H1 (cell line): Measurements from ENCODE around the gene GAB2. TPM values are rescaled to one million over a fixed set of nuclear protein-coding genes. Genes with fewer than 3 reads are reported as not detected.

Experiments used
- CTCF ChIA-PET: fragments of 300-600 bp; sonication (Branson Sonifier 250); formaldehyde crosslinking; loops from one replicate; lab custom pipeline; 2021; ENCODE audit not compliant: partially characterized antibody; lab: Charles Lee
- POLR2A ChIA-PET: fragments of 300-600 bp; sonication (Branson Sonifier 250); formaldehyde crosslinking; loops from one replicate; lab custom pipeline; 2021; ENCODE audit warnings: inconsistent platforms; ENCODE audit not compliant: partially characterized antibody; lab: Charles Lee
- DNase-seq, 2 experiments: peaks; one replicate each; pipeline versions ENCODE4 v3.0.0 to v3.0.0-alpha.2; 2010 to 2022; ENCODE audit warnings: low spot score in 2 of 2, low read depth in 1 of 2, mixed read lengths in 1 of 2
- FAIRE-seq: peaks from 2 replicates; lab custom pipeline; 2011; peaks lifted over from hg19 to GRCh38; lab: Jason Lieb, UNC
- H2AFZ ChIP-seq: 2 replicates; pipeline ENCODE4 v1.8.1; 2012; ENCODE audit warnings: low read length, inconsistent platforms
- H2AK5ac ChIP-seq: 2 replicates; pipeline ENCODE4 v1.6.1; 2013; ENCODE audit warnings: low read depth, low read length
- H2BK120ac ChIP-seq: replicated peaks from 2 replicates; pipeline ENCODE3; 2013; ENCODE audit warnings: low read depth, low read length, inconsistent platforms
- H2BK12ac ChIP-seq: 2 replicates; pipeline ENCODE4 v1.6.1; 2013; ENCODE audit warnings: low read depth, low read length
- H2BK15ac ChIP-seq: 2 replicates; pipeline ENCODE4 v1.6.1; 2013; ENCODE audit warnings: low read length
- H2BK20ac ChIP-seq: 2 replicates; pipeline ENCODE4 v1.6.1; 2013; ENCODE audit warnings: low read length
- H2BK5ac ChIP-seq: 2 replicates; pipeline ENCODE4 v1.6.1; 2013; ENCODE audit warnings: low read depth, low read length
- H3K14ac ChIP-seq: 2 replicates; pipeline ENCODE4 v1.6.1; 2013; ENCODE audit warnings: inconsistent platforms; ENCODE audit not compliant: insufficient read length
- H3K18ac ChIP-seq: 2 replicates; pipeline ENCODE4 v1.6.1; 2013; ENCODE audit warnings: low read length; ENCODE audit errors: extremely low read depth
- H3K23ac ChIP-seq: 2 replicates; pipeline ENCODE4 v1.6.1; 2013; ENCODE audit warnings: inconsistent platforms; ENCODE audit not compliant: insufficient read length
- H3K23me2 ChIP-seq: 2 replicates; pipeline ENCODE4 v1.6.1; 2013; ENCODE audit warnings: low read depth, low read length
- H3K27ac ChIP-seq: 2 replicates; pipeline ENCODE4 v1.6.1; 2011; ENCODE audit warnings: low read depth, low read length, inconsistent platforms
- H3K27me3 ChIP-seq, 4 experiments: replicated peaks in 1 of 4; 1 replicate in 1 of 4; 2 replicates in 3 of 4; pipeline versions ENCODE4 v1.6.1 to v1.8.1; 2011 to 2013; ENCODE audit warnings: low read length in 3 of 4, mild to moderate bottlenecking in 3 of 4, inconsistent platforms in 2 of 4, mixed read lengths in 2 of 4, moderate library complexity in 1 of 4; ENCODE audit not compliant: control insufficient read depth in 3 of 4, insufficient read depth in 3 of 4; ENCODE audit errors: extremely low read depth in 1 of 4
- H3K36me3 ChIP-seq, 4 experiments: 2 replicates each; pipeline versions ENCODE4 v1.6.1 to v1.8.1; 2011 to 2013; ENCODE audit warnings: mild to moderate bottlenecking in 4 of 4, low read length in 3 of 4, moderate library complexity in 2 of 4, control low read depth in 1 of 4, inconsistent platforms in 1 of 4; ENCODE audit not compliant: insufficient read depth in 4 of 4, control insufficient read depth in 2 of 4
- H3K4ac ChIP-seq: replicated peaks from 2 replicates; pipeline ENCODE3; 2013; ENCODE audit warnings: low read length, low read depth, mixed read lengths, inconsistent platforms; ENCODE audit not compliant: insufficient read length
- H3K4me1 ChIP-seq, 4 experiments: replicated peaks in 1 of 4; 1 replicate in 1 of 4; 2 replicates in 3 of 4; pipeline versions ENCODE4 v1.6.1 to v1.8.1; 2011 to 2013; ENCODE audit warnings: low read length in 3 of 4, inconsistent platforms in 2 of 4, mixed read lengths in 1 of 4; ENCODE audit not compliant: insufficient read depth in 4 of 4, control insufficient read depth in 3 of 4
- H3K4me2 ChIP-seq, 2 experiments: 2 replicates each; pipeline versions ENCODE4 v1.6.1 to v1.8.1; 2011 to 2013; ENCODE audit warnings: low read depth in 2 of 2, low read length in 2 of 2, control low read depth in 1 of 2, inconsistent platforms in 1 of 2, mild to moderate bottlenecking in 1 of 2; ENCODE audit not compliant: insufficient read depth in 1 of 2
- H3K4me3 ChIP-seq, 4 experiments: fragments of 200-600, 300-600 bp in 1 of 4; sonication (generic), shearing (Covaris generic), sonication (Bioruptor Twin) in 1 of 4; 2 replicates each; pipeline versions ENCODE4 v1.5.1 to v1.8.1; 2011 to 2016; ENCODE audit warnings: low read length in 4 of 4, low read depth in 3 of 4, control low read depth in 2 of 4, inconsistent platforms in 2 of 4, mild to moderate bottlenecking in 2 of 4, mixed read lengths in 1 of 4, moderate library complexity in 1 of 4; ENCODE audit not compliant: insufficient read depth in 2 of 4; ENCODE audit errors: extremely low read depth in 1 of 4
- H3K56ac ChIP-seq: replicated peaks from 2 replicates; pipeline ENCODE3; 2013; ENCODE audit warnings: low read depth, mild to moderate bottlenecking, mixed read lengths, low read length, inconsistent platforms; ENCODE audit not compliant: insufficient read length
- H3K79me1 ChIP-seq: 2 replicates; pipeline ENCODE4 v1.6.1; 2013; ENCODE audit warnings: low read depth, low read length, control low read depth
- H3K79me2 ChIP-seq, 2 experiments: 2 replicates each; pipeline versions ENCODE4 v1.6.1 to v1.8.1; 2012 to 2013; ENCODE audit warnings: low read length in 2 of 2, mild to moderate bottlenecking in 2 of 2, inconsistent platforms in 1 of 2; ENCODE audit not compliant: insufficient read depth in 2 of 2, control insufficient read depth in 1 of 2
- H3K9ac ChIP-seq, 4 experiments: replicated peaks in 1 of 4; 1 replicate in 1 of 4; 2 replicates in 3 of 4; pipeline versions ENCODE4 v1.6.1 to v1.8.1; 2011 to 2013; ENCODE audit warnings: low read depth in 3 of 4, low read length in 3 of 4, control low read depth in 2 of 4, mild to moderate bottlenecking in 2 of 4, moderate library complexity in 2 of 4, inconsistent platforms in 1 of 4; ENCODE audit errors: extremely low read depth in 1 of 4
- H3K9me3 ChIP-seq, 2 experiments: 2 replicates each; pipeline versions ENCODE4 v1.6.1 to v1.8.1; 2012 to 2013; ENCODE audit warnings: mild to moderate bottlenecking in 2 of 2, moderate library complexity in 2 of 2, control low read depth in 1 of 2, inconsistent platforms in 1 of 2, low read depth in 1 of 2, low read length in 1 of 2, mixed read lengths in 1 of 2; ENCODE audit not compliant: insufficient read depth in 2 of 2
- H4K20me1 ChIP-seq, 2 experiments: replicated peaks in 1 of 2; 2 replicates each; pipeline versions ENCODE3 to v1.8.1; 2011 to 2013; ENCODE audit warnings: inconsistent platforms in 2 of 2, low read length in 2 of 2, mild to moderate bottlenecking in 1 of 2; ENCODE audit not compliant: insufficient read depth in 2 of 2, control insufficient read depth in 1 of 2
- H4K5ac ChIP-seq: 2 replicates; pipeline ENCODE4 v1.6.1; 2013; ENCODE audit warnings: low read length, low read depth, mixed read lengths, inconsistent platforms; ENCODE audit not compliant: insufficient read length
- H4K8ac ChIP-seq: 2 replicates; pipeline ENCODE4 v1.8.0; 2013; ENCODE audit warnings: mild to moderate bottlenecking, moderate library complexity, low read length, inconsistent platforms; ENCODE audit not compliant: insufficient read depth; ENCODE audit errors: extremely low read depth
- H4K91ac ChIP-seq: replicated peaks from 2 replicates; pipeline ENCODE3; 2013; ENCODE audit warnings: low read length, mixed read lengths, inconsistent platforms; ENCODE audit not compliant: insufficient read length
- BCL11A ChIP-seq, 2 experiments: IDR thresholded peaks; one replicate each; pipeline ENCODE4 v1.6.1; 2011; ENCODE audit warnings: low read depth in 2 of 2, low read length in 2 of 2, mild to moderate bottlenecking in 2 of 2
- E2F6 ChIP-seq: IDR thresholded peaks from 2 replicates; pipeline ENCODE4 v1.6.1; 2012; ENCODE audit warnings: inconsistent platforms
- FOSL1 ChIP-seq: IDR thresholded peaks from 2 replicates; pipeline ENCODE4 v1.6.1; 2011; ENCODE audit warnings: mild to moderate bottlenecking, low read depth, low read length, moderate library complexity; ENCODE audit not compliant: insufficient read depth
- HDAC2 ChIP-seq, 2 experiments: fragments of 300-600 bp in 1 of 2; sonication (generic) in 1 of 2; IDR thresholded peaks; 2 replicates each; pipeline ENCODE4 v1.6.1; 2011 to 2012; ENCODE audit warnings: low read depth in 2 of 2, low read length in 2 of 2, mild to moderate bottlenecking in 2 of 2, moderate library complexity in 2 of 2, borderline replicate concordance in 1 of 2, inconsistent platforms in 1 of 2
- JUN ChIP-seq: IDR thresholded peaks from 2 replicates; pipeline ENCODE4 v1.6.1; 2011; ENCODE audit warnings: low read depth, mild to moderate bottlenecking, improper control_type of control experiment, low read length
- KDM5A ChIP-seq: fragments of 200-600 bp; IDR thresholded peaks from 2 replicates; pipeline ENCODE4 v1.7.1; 2012; ENCODE audit warnings: mild to moderate bottlenecking, low read length, inconsistent platforms, mixed read lengths
- MAFK ChIP-seq: IDR thresholded peaks from 2 replicates; pipeline ENCODE4 v1.6.1; 2012; ENCODE audit warnings: low read depth, mild to moderate bottlenecking, improper control_type of control experiment, low read length
- POU5F1 ChIP-seq: IDR thresholded peaks from 2 replicates; pipeline ENCODE4 v1.6.1; 2011; ENCODE audit warnings: low read depth, mild to moderate bottlenecking, low read length, moderate library complexity
- RBBP5 ChIP-seq: IDR thresholded peaks from 2 replicates; pipeline ENCODE4 v1.7.1; 2012; ENCODE audit warnings: low read depth, mild to moderate bottlenecking, inconsistent platforms, low read length, moderate library complexity, borderline replicate concordance
- SIX5 ChIP-seq: IDR thresholded peaks from 2 replicates; pipeline ENCODE4 v1.6.1; 2011; ENCODE audit warnings: mild to moderate bottlenecking, low read depth, low read length
- TAF7 ChIP-seq: optimal IDR thresholded peaks from 2 replicates; pipeline ENCODE3; 2011; ENCODE audit warnings: low read depth, mild to moderate bottlenecking, inconsistent platforms, low read length, moderate library complexity, borderline replicate concordance
- YY1 ChIP-seq: IDR thresholded peaks from 2 replicates; pipeline ENCODE4 v1.6.1; 2011; ENCODE audit warnings: low read depth, mild to moderate bottlenecking, low read length
- ZNF274 ChIP-seq: IDR thresholded peaks from 2 replicates; pipeline ENCODE4 v1.7.0; 2012; ENCODE audit warnings: low read length, borderline replicate concordance; ENCODE audit errors: extremely low read depth
- WGBS, 2 experiments: shearing (Covaris generic) in 1 of 2; methylation state at CpG; one replicate each; pipeline versions ENCODE4 v1.1.6 to v1.1.7; 2013 to 2015; ENCODE audit warnings: low lambda C conversion rate in 2 of 2, mixed read lengths in 2 of 2, inconsistent platforms in 1 of 2, low coverage in 1 of 2, missing lambda C conversion rate in 1 of 2; ENCODE audit not compliant: insufficient replicate concordance in 2 of 2, insufficient coverage in 1 of 2, insufficient read length in 1 of 2; ENCODE audit errors: extremely low coverage in 1 of 2, missing lambda C conversion rate in 1 of 2; 5-methylcytosine and 5-hydroxymethylcytosine counted together
- polyA plus RNA-seq, 7 experiments: library from polyadenylated mRNA; depleted of rRNA in 3 of 7; stranded (reverse) in 5 of 7; unstranded in 2 of 7; fragments of >200 nt in 5 of 7; fragments of 200-250 nt in 2 of 7; gene quantifications; 1 replicate in 5 of 7; 2 replicates in 1 of 7; 4 replicates in 1 of 7; pipeline versions ENCODE4 v1.2.1 to v1.2.3, GENCODE V29; 2011 to 2013; ENCODE audit warnings: missing spikeins in 2 of 7, mixed read lengths in 2 of 7
- total RNA-seq: library from RNA; stranded (reverse); fragmentation: NEBNext Ultra II Directional; extraction: Animal tissue kit (Norgen Biotek cat#: 25700); gene quantifications from 2 replicates; pipeline ENCODE4 v1.2.1, GENCODE V29; 2021

Gene GAB2
- total and polyA plus RNA-seq, 2 of the 8 experiments (the other 6 are each of a cell fraction or from before 2014, with no cell fraction given), result 6.3 to 14.0 TPM

- DNase-seq (no peak), FAIRE-seq (no peak)
- Histone ChIP-seq H3K36me3 (peaks cover 0 to 9% (median 2%) of the 10 kb centered on the region in 4 experiments; a peak in 6 of 8 replicates), H3K4me1 (no peaks in the 10 kb centered on the region; a peak in 1 of 7 replicates), H3K14ac (no peak overlapping the region), H3K18ac (no peak overlapping the region), H3K23ac (no peak overlapping the region), H4K91ac (no peak overlapping the region), H3K9me3 (no peaks in the 10 kb centered on the region), H3K27ac (no peak overlapping the region), H3K9ac (no peak overlapping the region), H2AK5ac (no peak overlapping the region), H2BK120ac (no peak overlapping the region), H3K23me2 (no peaks in the 10 kb centered on the region), H3K4ac (no peak overlapping the region), H3K27me3 (no peaks in the 10 kb centered on the region), H4K8ac (no peak overlapping the region), H2BK20ac (no peak overlapping the region), H2BK12ac (no peak overlapping the region), H4K20me1 (peaks cover 0 to 4% of the 10 kb centered on the region in 2 experiments), H3K79me2 (no peaks in the 10 kb centered on the region), H2BK5ac (no peak overlapping the region), H4K5ac (no peak overlapping the region), H2AFZ (no peak overlapping the region), H3K4me2 (no peak overlapping the region), H2BK15ac (no peak overlapping the region), H3K4me3 (no peak overlapping the region), H3K79me1 (0 out of 2 replicates have a peak, but pooled peaks cover 2% of the 10 kb centered on the region), H3K56ac (no peak overlapping the region)
- POLR2A ChIA-PET, result no interaction called here
- CTCF ChIA-PET, result interaction anchor here (0.6 kb wide), 1 partner anchor 18 kb away, joined by 3 read pairs; no protein-coding TSS in a partner anchor
- 89% methylated on average over 31 of the region's 31 CpGs; no CpG with 5 or more reads in 1 of the 2 experiments for WGBS, 2 experiments
- no peak for TF ChIP-seq JUN
- TF ChIP-seq TAF7, result no peak
- no peak for TF ChIP-seq FOSL1
- no peak for TF ChIP-seq BCL11A (IDR thresholded peaks at IDR 0.05; ENCODE audit: low read depth in 2 of 2, low read length in 2 of 2)
- TF ChIP-seq RBBP5, result no peak
- TF ChIP-seq SIX5, result no peak
- TF ChIP-seq ZNF274, result no peak
- TF ChIP-seq KDM5A, result no peak
- TF ChIP-seq MAFK, result no peak
- TF ChIP-seq POU5F1, result no peak
- no peak for TF ChIP-seq E2F6
- TF ChIP-seq HDAC2 (IDR thresholded peaks at IDR 0.05; ENCODE audit: borderline replicate concordance in 1 of 2, low read depth in 2 of 2, low read length in 2 of 2), result no peak
- TF ChIP-seq YY1, result no peak
Measured at GRCh38 chr11:78210000-78210608, 207.5 kb downstream of the GAB2 start.
